ENCODE measurements around the gene ACSL1. TPM values are rescaled to one million over a fixed set of nuclear protein-coding genes. Genes with fewer than 3 reads are reported as not detected.

The ACSL1 gene
- total RNA-seq, 1 experiment from 2014 or later = 11.1 TPM

DNA sequence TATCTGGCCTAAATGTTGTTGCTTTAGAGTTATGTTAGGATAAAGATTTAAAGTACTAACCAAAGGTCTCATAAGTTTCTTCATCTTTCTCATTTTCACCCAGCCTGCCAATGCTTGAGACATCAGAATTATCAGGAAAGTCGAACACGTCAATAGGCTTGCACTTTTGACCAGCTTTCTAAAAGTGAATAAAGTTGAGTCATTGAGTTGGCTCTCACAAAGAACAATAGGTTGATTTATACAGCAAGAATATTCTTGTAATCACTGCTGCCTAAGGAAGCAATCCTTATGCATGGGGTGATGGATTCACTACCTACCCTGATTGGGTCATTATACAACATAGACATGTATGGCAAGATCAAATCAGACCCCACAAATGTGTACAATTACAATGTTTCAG is 96.9 kb downstream of the ACSL1 start:
- DNase-seq (ENCODE audit: low read depth) = no peak

DNA sequence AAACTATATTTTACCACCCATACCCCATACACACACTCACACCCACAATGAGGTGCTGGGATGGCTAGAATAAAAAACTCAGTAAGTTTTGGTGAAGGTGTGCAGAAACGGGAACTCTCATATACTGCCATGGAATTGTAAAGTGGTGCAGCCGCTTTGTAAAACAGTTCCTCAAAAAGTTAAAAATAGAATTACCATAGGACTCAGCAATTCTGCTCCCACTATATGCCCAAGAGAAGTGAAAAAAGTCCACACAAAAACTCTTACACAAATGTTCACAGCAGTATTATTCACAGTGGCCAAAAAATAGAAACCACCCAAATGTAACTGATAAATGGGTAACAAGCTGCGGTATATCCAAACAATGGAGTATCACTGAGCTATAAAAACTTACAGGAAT is 98.3 kb downstream of the ACSL1 start:
- no peak for DNase-seq (ENCODE audit: low read depth)

GRCh38 chr4:184722798-184723197 is 103.0 kb downstream of the ACSL1 start:
- no peak for DNase-seq (ENCODE audit: low read depth)

DNA sequence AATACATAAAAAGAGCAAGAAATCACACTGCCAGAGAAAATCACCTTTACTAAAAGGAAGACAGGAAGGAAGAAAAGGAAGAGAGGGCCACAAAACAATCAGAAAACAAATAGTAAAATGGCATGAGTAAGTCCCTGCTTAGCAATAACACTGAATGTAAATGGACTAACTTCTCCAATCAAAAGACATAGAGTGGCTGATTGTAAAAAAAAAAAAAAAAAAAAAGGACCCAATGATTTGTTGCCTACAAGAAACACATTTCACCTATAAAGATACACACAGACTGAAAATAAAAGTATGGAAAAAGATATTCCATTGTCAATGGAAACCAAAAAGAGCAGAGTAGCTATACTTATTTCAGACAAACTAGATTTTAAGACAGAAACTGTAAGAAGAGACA is 104.5 kb downstream of the ACSL1 start:
- no peak for DNase-seq (ENCODE audit: low read depth)

DNA sequence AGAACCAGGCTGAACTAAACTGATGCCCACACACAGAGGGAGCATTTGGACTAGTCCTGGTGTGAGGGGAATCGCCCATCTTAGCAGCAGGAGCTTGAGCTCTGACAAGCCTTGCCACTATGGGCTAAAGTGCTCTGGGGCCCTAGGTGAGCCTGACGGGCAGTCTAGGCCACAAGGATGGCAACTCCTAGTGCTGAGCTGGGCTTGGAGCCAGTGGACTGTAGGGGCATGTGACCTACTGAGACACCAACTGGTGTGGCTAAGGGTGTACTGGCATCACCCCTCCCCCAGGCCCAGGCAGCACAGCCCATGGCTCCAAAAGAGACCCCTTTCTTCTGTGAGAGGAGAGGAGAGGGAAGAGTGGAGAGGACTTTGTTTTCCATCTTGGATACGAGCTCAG is 106.4 kb downstream of the ACSL1 start:
- DNase-seq (ENCODE audit: low read depth) = no peak

- DNase-seq (ENCODE audit: low read depth) = no peak
These were observed 110.2 kb downstream of the ACSL1 start for GRCh38 chr4:184715526-184715925.

DNA sequence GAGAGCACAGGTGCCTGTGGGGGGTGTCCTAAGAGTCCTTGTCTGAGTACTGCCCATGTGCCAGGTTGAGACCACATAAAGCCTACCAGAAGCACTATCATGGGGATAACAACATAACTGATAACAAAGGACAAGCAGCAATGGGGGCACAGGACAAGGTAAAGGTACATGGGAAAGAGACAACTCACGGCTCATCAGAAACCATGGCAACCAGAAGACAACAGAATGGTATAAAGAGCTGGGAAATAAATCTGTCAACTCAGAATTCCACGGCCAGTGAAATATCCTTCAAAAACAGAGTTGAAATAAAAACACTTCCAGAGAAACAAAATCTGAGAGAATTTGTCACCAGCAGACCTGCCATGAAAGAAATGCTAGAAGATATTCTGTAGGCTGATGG is 111.9 kb downstream of the ACSL1 start:
- no peak for DNase-seq (ENCODE audit: low read depth)

DNA sequence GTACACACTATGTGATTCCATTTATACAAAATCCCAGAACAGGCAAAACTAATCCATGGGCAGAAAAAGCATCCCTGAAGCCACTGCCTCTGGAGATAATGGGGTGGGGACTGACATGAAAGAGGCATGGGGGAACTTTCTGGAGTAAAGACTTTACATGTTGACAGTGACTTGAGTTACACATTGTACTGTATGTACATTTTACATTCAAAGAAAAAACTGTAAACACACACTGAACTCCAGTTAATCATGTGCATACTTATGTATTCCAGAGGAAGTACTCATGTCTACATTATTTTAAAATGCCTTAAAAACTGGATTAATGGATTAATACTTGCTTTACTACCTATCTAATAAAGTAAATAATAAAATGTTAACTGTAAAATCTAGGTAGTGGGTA is 113.4 kb downstream of the ACSL1 start:
- DNase-seq (ENCODE audit: low read depth) = no peak

DNA sequence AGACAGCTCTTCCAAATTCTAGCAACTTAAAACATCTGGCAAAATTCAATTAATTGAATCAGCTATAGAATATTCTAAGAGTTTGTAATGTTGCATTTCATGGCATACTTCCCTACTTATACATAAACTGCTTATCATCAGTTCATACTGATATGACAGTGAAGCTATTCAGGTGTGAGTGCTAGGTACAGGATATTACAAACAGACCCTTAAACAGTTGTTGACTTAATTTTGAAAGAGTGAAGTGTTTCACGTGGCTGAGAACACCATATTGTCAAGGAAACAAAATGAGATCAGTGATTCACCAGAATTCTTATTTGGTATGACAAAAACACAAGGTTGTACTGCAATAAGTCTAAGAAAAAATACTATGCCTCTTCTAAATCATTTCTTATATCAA is 119.3 kb downstream of the ACSL1 start:
- DNase-seq (ENCODE audit: low read depth) = no peak

- DNase-seq (ENCODE audit: low read depth) = no peak
These were observed 120.1 kb downstream of the ACSL1 start for GRCh38 chr4:184705692-184706091.

Other genes with a start within 250 kb of the ACSL1 start
- 29.0 and 37.9 TPM in 2 replicates for gene CASP3, start 176.5 kb downstream of the ACSL1 start, total RNA-seq (2014; rRNA removed; shearing (Covaris generic))
- gene PRIMPOL, start 176.2 kb downstream of the ACSL1 start, total RNA-seq (2014; rRNA removed; shearing (Covaris generic)) = 16.3 and 20.2 TPM in 2 replicates
- gene CENPU, start 91.9 kb downstream of the ACSL1 start, total RNA-seq (2014; rRNA removed; shearing (Covaris generic)) = 64.1 and 83.3 TPM in 2 replicates
- gene HELT, start 192.5 kb upstream of the ACSL1 start, total RNA-seq (2014; rRNA removed; shearing (Covaris generic)) = not detected in 2 replicates